ENCODE data around the gene UBE2F. TPM values are rescaled to one million over a fixed set of nuclear protein-coding genes. Genes with fewer than 3 reads are reported as not detected.
A peak's percentile ranks its signal among the peaks of the same experiment; 100 is the strongest.

Gene UBE2F
- total and polyA plus RNA-seq, 2 of the 13 experiments (the other 11 are each of a cell fraction or from before 2014, with no cell fraction given), result 35.4 to 73.1 TPM

DNA sequence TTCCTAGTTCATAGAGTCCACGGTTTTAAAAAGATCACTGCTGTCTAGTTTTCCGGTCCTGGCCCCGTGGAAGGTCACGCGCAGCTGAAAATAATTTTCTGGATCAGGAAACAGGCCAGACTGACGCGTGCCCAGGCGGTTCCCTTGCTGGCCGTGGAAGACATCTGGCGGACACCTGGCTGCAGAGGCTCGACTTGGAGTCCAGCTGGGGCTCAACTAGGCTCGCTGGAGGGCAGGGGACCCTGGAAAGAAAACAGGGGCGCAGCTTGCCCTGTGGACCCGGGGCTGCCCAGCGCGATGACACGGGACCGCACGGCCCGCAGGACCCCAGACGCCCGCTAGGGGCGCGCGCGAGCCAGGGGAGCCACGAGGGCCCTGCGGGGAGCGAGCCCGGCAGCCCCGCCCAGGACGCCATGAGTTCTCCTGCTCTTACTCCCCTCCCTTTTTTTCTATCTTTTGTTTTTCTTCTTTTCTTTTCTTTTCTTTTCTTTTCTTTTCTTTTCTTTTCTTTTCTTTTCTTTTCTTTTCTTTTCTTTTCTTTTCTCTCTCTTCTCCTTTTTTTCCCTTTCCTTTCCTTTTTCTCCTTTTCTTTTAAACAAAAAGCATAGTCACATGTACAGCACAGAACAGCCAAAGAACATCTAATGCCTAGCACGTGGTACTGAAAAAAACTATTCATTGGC, 43.2 kb upstream of the UBE2F start (continued):
- TF ChIP-seq, protein P1, sequence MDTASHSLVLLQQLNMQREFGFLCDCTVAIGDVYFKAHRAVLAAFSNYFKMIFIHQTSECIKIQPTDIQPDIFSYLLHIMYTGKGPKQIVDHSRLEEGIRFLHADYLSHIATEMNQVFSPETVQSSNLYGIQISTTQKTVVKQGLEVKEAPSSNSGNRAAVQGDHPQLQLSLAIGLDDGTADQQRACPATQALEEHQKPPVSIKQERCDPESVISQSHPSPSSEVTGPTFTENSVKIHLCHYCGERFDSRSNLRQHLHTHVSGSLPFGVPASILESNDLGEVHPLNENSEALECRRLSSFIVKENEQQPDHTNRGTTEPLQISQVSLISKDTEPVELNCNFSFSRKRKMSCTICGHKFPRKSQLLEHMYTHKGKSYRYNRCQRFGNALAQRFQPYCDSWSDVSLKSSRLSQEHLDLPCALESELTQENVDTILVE (CRISPR knock-in tag; IDR thresholded peaks at IDR 0.05), result no peak
- TF ChIP-seq EHMT2 (IDR thresholded peaks at IDR 0.05; ENCODE audit: borderline replicate concordance, low read depth, low read length) (no peak), NR1H2 (CRISPR knock-in tag; IDR thresholded peaks at IDR 0.05; ENCODE audit: borderline replicate concordance, low read depth) (no peak), PTBP1 (IDR thresholded peaks at IDR 0.05; ENCODE audit: low read depth, low read length, poor library complexity, severe bottlenecking) (peak; percentile 80), CREB1 (IDR thresholded peaks at IDR 0.05) (no peak), CREB1 (CRISPR knock-in tag; IDR thresholded peaks at IDR 0.05) (no peak), AHR (CRISPR knock-in tag; IDR thresholded peaks at IDR 0.05) (no peak), ZNF570 (CRISPR knock-in tag; IDR thresholded peaks at IDR 0.05; ENCODE audit: borderline replicate concordance) (no peak), ZNF33B (CRISPR knock-in tag; IDR thresholded peaks at IDR 0.05) (no peak), CHD4 (IDR thresholded peaks at IDR 0.05; ENCODE audit: borderline replicate concordance, low read length) (no peak), ADNP (CRISPR knock-in tag; IDR thresholded peaks at IDR 0.05) (no peak), IRX3 (CRISPR knock-in tag; IDR thresholded peaks at IDR 0.05; ENCODE audit: borderline replicate concordance, low read depth) (0 out of 2 replicates have a peak, but pooled peaks have one; percentile 42), ZSCAN31 (CRISPR knock-in tag; IDR thresholded peaks at IDR 0.05; ENCODE audit: low read depth) (peak; percentile 83; the same call in 1 of the 2 replicates), SKI (IDR thresholded peaks at IDR 0.05; ENCODE audit: partially characterized antibody) (peak; percentile 70), RFXAP (CRISPR knock-in tag; IDR thresholded peaks at IDR 0.05; ENCODE audit: borderline replicate concordance) (no peak), MEIS2 (CRISPR knock-in tag; IDR thresholded peaks at IDR 0.05) (no peak), SRF (IDR thresholded peaks at IDR 0.05; ENCODE audit: low read depth, low read length) (no peak), SRSF9 (IDR thresholded peaks at IDR 0.05; ENCODE audit: borderline replicate concordance, insufficient read depth, low read depth, low read length, poor library complexity, severe bottlenecking) (no peak)
- TF ChIP-seq, protein P2, sequence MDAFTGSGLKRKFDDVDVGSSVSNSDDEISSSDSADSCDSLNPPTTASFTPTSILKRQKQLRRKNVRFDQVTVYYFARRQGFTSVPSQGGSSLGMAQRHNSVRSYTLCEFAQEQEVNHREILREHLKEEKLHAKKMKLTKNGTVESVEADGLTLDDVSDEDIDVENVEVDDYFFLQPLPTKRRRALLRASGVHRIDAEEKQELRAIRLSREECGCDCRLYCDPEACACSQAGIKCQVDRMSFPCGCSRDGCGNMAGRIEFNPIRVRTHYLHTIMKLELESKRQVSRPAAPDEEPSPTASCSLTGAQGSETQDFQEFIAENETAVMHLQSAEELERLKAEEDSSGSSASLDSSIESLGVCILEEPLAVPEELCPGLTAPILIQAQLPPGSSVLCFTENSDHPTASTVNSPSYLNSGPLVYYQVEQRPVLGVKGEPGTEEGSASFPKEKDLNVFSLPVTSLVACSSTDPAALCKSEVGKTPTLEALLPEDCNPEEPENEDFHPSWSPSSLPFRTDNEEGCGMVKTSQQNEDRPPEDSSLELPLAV (CRISPR knock-in tag; conservative IDR thresholded peaks at IDR 0.05; ENCODE audit: low read depth), result no peak
- TF ChIP-seq, protein P3, sequence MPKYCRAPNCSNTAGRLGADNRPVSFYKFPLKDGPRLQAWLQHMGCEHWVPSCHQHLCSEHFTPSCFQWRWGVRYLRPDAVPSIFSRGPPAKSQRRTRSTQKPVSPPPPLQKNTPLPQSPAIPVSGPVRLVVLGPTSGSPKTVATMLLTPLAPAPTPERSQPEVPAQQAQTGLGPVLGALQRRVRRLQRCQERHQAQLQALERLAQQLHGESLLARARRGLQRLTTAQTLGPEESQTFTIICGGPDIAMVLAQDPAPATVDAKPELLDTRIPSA (CRISPR knock-in tag; IDR thresholded peaks at IDR 0.05; ENCODE audit: borderline replicate concordance), result no peak
- TF ChIP-seq, protein P4, sequence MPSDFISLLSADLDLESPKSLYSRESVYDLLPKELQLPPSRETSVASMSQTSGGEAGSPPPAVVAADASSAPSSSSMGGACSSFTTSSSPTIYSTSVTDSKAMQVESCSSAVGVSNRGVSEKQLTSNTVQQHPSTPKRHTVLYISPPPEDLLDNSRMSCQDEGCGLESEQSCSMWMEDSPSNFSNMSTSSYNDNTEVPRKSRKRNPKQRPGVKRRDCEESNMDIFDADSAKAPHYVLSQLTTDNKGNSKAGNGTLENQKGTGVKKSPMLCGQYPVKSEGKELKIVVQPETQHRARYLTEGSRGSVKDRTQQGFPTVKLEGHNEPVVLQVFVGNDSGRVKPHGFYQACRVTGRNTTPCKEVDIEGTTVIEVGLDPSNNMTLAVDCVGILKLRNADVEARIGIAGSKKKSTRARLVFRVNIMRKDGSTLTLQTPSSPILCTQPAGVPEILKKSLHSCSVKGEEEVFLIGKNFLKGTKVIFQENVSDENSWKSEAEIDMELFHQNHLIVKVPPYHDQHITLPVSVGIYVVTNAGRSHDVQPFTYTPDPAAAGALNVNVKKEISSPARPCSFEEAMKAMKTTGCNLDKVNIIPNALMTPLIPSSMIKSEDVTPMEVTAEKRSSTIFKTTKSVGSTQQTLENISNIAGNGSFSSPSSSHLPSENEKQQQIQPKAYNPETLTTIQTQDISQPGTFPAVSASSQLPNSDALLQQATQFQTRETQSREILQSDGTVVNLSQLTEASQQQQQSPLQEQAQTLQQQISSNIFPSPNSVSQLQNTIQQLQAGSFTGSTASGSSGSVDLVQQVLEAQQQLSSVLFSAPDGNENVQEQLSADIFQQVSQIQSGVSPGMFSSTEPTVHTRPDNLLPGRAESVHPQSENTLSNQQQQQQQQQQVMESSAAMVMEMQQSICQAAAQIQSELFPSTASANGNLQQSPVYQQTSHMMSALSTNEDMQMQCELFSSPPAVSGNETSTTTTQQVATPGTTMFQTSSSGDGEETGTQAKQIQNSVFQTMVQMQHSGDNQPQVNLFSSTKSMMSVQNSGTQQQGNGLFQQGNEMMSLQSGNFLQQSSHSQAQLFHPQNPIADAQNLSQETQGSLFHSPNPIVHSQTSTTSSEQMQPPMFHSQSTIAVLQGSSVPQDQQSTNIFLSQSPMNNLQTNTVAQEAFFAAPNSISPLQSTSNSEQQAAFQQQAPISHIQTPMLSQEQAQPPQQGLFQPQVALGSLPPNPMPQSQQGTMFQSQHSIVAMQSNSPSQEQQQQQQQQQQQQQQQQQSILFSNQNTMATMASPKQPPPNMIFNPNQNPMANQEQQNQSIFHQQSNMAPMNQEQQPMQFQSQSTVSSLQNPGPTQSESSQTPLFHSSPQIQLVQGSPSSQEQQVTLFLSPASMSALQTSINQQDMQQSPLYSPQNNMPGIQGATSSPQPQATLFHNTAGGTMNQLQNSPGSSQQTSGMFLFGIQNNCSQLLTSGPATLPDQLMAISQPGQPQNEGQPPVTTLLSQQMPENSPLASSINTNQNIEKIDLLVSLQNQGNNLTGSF (CRISPR knock-in tag; IDR thresholded peaks at IDR 0.05), result no peak
